ENCODE results near the gene FOXN3. TPM values are rescaled to one million over a fixed set of nuclear protein-coding genes. Genes with fewer than 3 reads are reported as not detected.

The FOXN3 gene
- total RNA-seq, 2 experiments from 2014 or later = 124 to 127 TPM

DNA sequence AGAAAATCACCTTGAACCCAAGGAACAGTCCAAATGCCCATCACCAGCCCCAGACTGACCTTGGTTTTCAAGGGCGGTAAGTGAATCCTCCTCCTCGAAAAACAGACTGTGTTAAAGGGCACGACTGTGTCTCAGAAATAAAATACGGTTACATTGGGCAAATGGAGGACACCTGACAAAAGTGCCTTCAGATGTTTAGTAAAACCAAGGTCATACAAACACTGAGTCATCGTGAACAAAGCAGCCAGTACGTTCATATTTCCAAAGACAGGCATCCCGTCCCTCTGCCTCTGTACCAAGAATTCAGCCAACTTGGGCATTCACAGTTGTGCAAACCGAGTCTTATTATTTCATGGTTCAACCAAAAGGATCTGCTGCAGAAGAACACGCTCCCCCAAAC, 25.9 kb downstream of the FOXN3 start:
- intact Hi-C loops (cut with DNase I, micrococcal nuclease) = no loop called here
- POLR2A ChIA-PET = no interaction called here
- Mint-ChIP-seq H3K27ac (no peak overlapping the region), H3K27me3 (no peaks in the 10 kb centered on the region), H3K36me3 (ENCODE audit: low read depth) (peaks cover 20% of the 10 kb centered on the region), H3K4me1 (ENCODE audit: low read depth) (peaks cover 70% of the 10 kb centered on the region), H3K9me3 (no peaks in the 10 kb centered on the region), H3K4me3 (no peak overlapping the region)
- Histone ChIP-seq H3K27ac (ENCODE audit: low read depth in 1 of 2, low read length in 2 of 2) (no peak overlapping the region), H3K27me3 (ENCODE audit: control insufficient read depth in 1 of 2, insufficient read depth in 2 of 2, low read length in 2 of 2) (no peaks in the 10 kb centered on the region), H3K4me1 (ENCODE audit: insufficient read depth, low read length) (peaks cover 25% of the 10 kb centered on the region), H3K9me3 (ENCODE audit: control insufficient read depth in 1 of 2, insufficient read depth in 1 of 2, low read length in 2 of 2) (no peaks in the 10 kb centered on the region), H3K36me3 (ENCODE audit: insufficient read depth, low read length) (peaks cover 7% of the 10 kb centered on the region), H3K4me3 (ENCODE audit: low read length) (no peak overlapping the region)
- DNase-seq (no peak), ATAC-seq (ENCODE audit: poor library complexity) (no peak)
- CTCF ChIA-PET = no interaction called here
- TF ChIP-seq, protein P1, sequence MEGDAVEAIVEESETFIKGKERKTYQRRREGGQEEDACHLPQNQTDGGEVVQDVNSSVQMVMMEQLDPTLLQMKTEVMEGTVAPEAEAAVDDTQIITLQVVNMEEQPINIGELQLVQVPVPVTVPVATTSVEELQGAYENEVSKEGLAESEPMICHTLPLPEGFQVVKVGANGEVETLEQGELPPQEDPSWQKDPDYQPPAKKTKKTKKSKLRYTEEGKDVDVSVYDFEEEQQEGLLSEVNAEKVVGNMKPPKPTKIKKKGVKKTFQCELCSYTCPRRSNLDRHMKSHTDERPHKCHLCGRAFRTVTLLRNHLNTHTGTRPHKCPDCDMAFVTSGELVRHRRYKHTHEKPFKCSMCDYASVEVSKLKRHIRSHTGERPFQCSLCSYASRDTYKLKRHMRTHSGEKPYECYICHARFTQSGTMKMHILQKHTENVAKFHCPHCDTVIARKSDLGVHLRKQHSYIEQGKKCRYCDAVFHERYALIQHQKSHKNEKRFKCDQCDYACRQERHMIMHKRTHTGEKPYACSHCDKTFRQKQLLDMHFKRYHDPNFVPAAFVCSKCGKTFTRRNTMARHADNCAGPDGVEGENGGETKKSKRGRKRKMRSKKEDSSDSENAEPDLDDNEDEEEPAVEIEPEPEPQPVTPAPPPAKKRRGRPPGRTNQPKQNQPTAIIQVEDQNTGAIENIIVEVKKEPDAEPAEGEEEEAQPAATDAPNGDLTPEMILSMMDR (IDR thresholded peaks at IDR 0.05) = no peak

DNA sequence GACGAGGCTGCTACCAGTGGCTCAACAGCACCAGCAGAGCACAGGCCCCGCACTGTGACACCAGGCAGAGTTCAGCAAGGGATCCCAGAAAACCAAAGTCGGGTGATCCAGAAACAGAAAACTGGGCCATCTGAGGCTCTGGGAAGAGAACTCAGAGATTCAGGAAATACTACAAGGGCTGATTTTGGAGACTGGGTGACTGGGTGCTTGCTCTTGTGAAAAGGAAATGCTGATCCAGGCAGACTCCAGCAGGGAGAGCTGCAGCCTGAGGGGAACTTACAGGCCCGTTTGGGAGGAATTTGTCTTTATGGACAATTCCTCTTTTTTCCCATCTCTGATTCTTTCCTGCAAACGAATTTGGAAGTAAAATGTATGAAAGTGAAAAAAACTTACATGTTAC, 28.2 kb downstream of the FOXN3 start:
- peaks cover 67% of the 10 kb centered on the region for H3K4me1 Mint-ChIP-seq (ENCODE audit: low read depth)
- ATAC-seq (ENCODE audit: poor library complexity) (no peak), DNase-seq (no peak)
- peaks cover 20% of the 10 kb centered on the region for H3K36me3 Mint-ChIP-seq (ENCODE audit: low read depth)
- ChIA-PET POLR2A (no interaction called here), CTCF (no interaction called here)
- no peak overlapping the region for H3K4me3 Mint-ChIP-seq
- Histone ChIP-seq H3K36me3 (ENCODE audit: insufficient read depth, low read length) (peaks cover 7% of the 10 kb centered on the region), H3K27ac (ENCODE audit: low read depth in 1 of 2, low read length in 2 of 2) (no peak overlapping the region), H3K27me3 (ENCODE audit: control insufficient read depth in 1 of 2, insufficient read depth in 2 of 2, low read length in 2 of 2) (no peaks in the 10 kb centered on the region), H3K4me3 (ENCODE audit: low read length) (no peak overlapping the region), H3K9me3 (ENCODE audit: control insufficient read depth in 1 of 2, insufficient read depth in 1 of 2, low read length in 2 of 2) (no peaks in the 10 kb centered on the region), H3K4me1 (ENCODE audit: insufficient read depth, low read length) (peaks cover 19% of the 10 kb centered on the region)
- H3K27ac Mint-ChIP-seq = no peak overlapping the region
- H3K9me3 Mint-ChIP-seq = no peaks in the 10 kb centered on the region
- intact Hi-C loops (cut with DNase I, micrococcal nuclease) = no loop called here
- no peaks in the 10 kb centered on the region for H3K27me3 Mint-ChIP-seq
- TF ChIP-seq, protein P1 (IDR thresholded peaks at IDR 0.05) = no peak

DNA sequence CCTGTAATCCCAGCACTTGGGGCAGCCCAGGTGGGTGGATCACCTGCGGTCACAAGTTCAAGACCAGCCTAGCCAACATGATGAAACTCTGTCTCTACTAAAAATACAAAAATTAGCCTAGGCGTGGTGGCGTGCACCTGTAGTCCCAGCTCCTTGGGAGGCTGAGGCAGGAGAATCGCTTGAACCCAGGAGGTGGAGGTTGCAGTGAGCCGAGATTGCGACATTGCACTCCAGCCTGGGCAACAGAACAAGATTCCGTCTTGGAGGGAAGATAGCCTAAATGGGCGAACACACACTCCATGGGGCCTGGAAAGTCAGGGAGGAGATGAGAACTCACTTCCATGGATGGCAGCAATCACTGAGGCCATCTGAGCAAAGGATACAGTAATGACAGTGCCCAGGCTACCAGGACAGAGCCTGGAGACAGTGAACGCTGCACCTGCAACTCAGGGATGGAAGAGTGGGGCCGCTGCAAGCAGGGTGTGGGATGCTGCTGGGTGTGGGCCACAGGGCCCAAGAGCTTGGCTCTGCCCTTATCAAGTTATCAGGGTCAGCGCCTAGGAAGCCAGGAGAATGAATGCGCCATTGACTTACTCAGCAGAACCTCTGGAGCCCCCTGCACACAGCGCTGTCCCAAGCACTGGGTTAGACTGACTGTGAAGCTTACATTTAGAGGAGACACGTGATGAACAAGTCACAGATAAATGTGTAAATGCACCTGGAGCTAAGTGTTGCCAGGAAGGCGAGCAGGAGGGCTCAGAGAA, 28.9 kb downstream of the FOXN3 start:
- Mint-ChIP-seq H3K36me3 (ENCODE audit: low read depth) (peaks cover 26% of the 10 kb centered on the region), H3K27me3 (no peaks in the 10 kb centered on the region), H3K4me1 (ENCODE audit: low read depth) (peaks cover 62% of the 10 kb centered on the region), H3K4me3 (no peak overlapping the region), H3K9me3 (no peaks in the 10 kb centered on the region), H3K27ac (no peak overlapping the region)
- Histone ChIP-seq H3K4me3 (ENCODE audit: low read length) (no peak overlapping the region), H3K4me1 (ENCODE audit: insufficient read depth, low read length) (peaks cover 12% of the 10 kb centered on the region), H3K27me3 (ENCODE audit: control insufficient read depth in 1 of 2, insufficient read depth in 2 of 2, low read length in 2 of 2) (no peaks in the 10 kb centered on the region), H3K9me3 (ENCODE audit: control insufficient read depth in 1 of 2, insufficient read depth in 1 of 2, low read length in 2 of 2) (no peaks in the 10 kb centered on the region), H3K36me3 (ENCODE audit: insufficient read depth, low read length) (peaks cover 7% of the 10 kb centered on the region), H3K27ac (ENCODE audit: low read depth in 1 of 2, low read length in 2 of 2) (no peak overlapping the region)
- intact Hi-C loops (cut with DNase I, micrococcal nuclease) = no loop called here
- ChIA-PET CTCF (no interaction called here), POLR2A (no interaction called here)
- DNase-seq = no peak
- no peak for ATAC-seq (ENCODE audit: poor library complexity)
- TF ChIP-seq, protein P1 (IDR thresholded peaks at IDR 0.05) = no peak
